ENCODE measurements around the gene SLC9C1. TPM values are rescaled to one million over a fixed set of nuclear protein-coding genes. Genes with fewer than 3 reads are reported as not detected.

Gene SLC9C1
- total and polyA plus RNA-seq, 9 of the 15 experiments (the other 6 are each of a cell fraction or from before 2014, with no cell fraction given) = not detected

GRCh38 chr3:112273536-112273935 is 20.5 kb downstream of the SLC9C1 start:
- H3K9me3 ChIP-seq (replicated peaks; ENCODE audit: control insufficient read depth, insufficient read depth, low read depth, low read length) = no peaks in the 10 kb centered on the region
- ChIA-PET POLR2A (no interaction called here), CTCF (ENCODE audit: low intra/inter-chr PET ratio) (no interaction called here)
- H3K79me2 ChIP-seq (ENCODE audit: control insufficient read depth, insufficient read depth, low read length) = no peaks in the 10 kb centered on the region
- no peak overlapping the region for H3K27ac ChIP-seq (ENCODE audit: extremely low read depth, low read depth, low read length)
- 0% methylated on average over 2 of the region's 2 CpGs for WGBS (ENCODE audit: insufficient coverage, low coverage, missing lambda C conversion rate)
- no peaks in the 10 kb centered on the region for H4K20me1 ChIP-seq (replicated peaks; ENCODE audit: control insufficient read depth, insufficient read depth, low read length)
- no peak for ATAC-seq
- no peak overlapping the region for H3K4me2 ChIP-seq (ENCODE audit: insufficient read depth, low read length)
- no peak overlapping the region for H3K4me3 ChIP-seq
- no peak overlapping the region for H2AFZ ChIP-seq (ENCODE audit: low read depth, low read length)
- no peaks in the 10 kb centered on the region for H3K27me3 ChIP-seq (ENCODE audit: control insufficient read depth in 2 of 2, insufficient read depth in 2 of 2, low read length in 2 of 2)
- DNase-seq (ENCODE audit: extremely low read depth in 1 of 4, low spot score in 3 of 4) = no peak
- intact Hi-C loops (cut with micrococcal nuclease) (loop anchor here (10.0 kb wide), 1 partner anchor 139 kb away; the partner anchor contains the start of gene GCSAM), in situ Hi-C loops (cut with MboI) (no loop called here)
- no TSS peak for BruUV-seq (replicated peaks)
- H3K9ac ChIP-seq (ENCODE audit: insufficient read depth in 1 of 2, low read depth in 2 of 2, low read length in 2 of 2) = no peak overlapping the region
- H3K9me1 ChIP-seq (ENCODE audit: control insufficient read depth, insufficient read depth, low read length) = no peaks in the 10 kb centered on the region
- no peaks in the 10 kb centered on the region for H3K4me1 ChIP-seq (replicated peaks in 1 of 2; ENCODE audit: control insufficient read depth in 2 of 2, insufficient read depth in 2 of 2, low read length in 2 of 2)
- no peaks in the 10 kb centered on the region for H3K36me3 ChIP-seq (ENCODE audit: control insufficient read depth, insufficient read depth, low read length)
- no peak for FAIRE-seq
- TF ChIP-seq ZNF311 (CRISPR knock-in tag; IDR thresholded peaks at IDR 0.05) (no peak), MBD2 (IDR thresholded peaks at IDR 0.05; ENCODE audit: borderline replicate concordance, low read depth) (no peak), TARDBP (IDR thresholded peaks at IDR 0.05) (no peak), CTCFL (IDR thresholded peaks at IDR 0.05; ENCODE audit: borderline replicate concordance, insufficient read depth, low read depth, low read length, poor library complexity, severe bottlenecking) (no peak), E2F3 (CRISPR knock-in tag; IDR thresholded peaks at IDR 0.05) (no peak)
